Activated T-cell treated with anti-CD3 and anti-CD28 coated beads, Interleukin-2, amount 50 U/mL, for 48 hours (primary cell): ENCODE data around the gene PTPN5.
A peak's percentile ranks its signal among the peaks of the same experiment; 100 is the strongest.
"Not testable (repeated sequence)": the region's sequence is repeated elsewhere in the genome, so short reads cannot be mapped to it uniquely, and the experiment has no call there.

Experiments used
- DNase-seq, 2 experiments: peaks; one replicate each; pipeline ENCODE4 v3.0.0-alpha.2; 2020

Gene PTPN5

DNA sequence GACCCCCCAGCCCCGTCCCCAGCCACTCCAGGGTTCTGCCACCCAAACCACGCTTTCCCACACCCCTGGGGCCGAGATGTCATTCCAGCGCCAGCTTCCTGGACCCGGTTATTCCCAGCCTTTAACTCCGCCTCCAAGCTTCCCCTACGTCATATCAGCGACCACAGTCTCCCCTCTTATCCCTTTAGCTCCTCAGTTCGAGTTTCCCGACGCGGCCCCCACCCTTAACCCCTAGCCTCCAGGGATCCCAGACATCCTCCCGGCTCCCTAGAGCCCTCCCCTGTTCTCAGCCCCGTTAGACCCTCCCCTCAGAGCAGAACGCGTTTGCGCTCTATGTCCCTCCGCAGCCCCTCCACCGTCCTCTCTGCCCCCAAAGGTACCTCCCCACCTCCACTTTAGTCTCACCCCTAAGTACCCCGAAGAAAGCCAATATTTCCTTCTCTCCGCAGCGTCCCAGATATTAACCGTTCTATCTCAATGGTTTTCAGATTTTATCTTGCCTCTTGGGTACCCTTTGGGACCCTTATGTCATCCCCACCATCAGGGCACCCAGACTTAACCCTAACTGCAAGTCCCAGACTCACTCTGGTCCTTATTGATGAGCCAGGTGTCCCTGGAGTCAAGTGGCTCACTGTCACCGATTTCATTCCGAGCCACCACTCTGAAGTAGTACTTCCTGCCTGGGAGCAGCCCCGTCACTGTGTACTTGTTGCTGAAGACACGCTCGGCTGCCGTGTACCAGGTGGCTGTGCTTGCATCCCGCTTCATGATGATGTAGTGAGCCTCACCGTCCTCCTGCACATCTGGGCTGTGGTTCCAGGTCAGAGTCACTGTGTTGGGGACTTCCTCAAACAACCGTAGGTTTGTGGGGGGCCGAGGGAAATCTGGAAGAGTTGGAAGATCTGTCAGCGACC is 85.0 kb downstream of the PTPN5 start:
- DNase-seq, result peak; percentile 41 to 55

DNA sequence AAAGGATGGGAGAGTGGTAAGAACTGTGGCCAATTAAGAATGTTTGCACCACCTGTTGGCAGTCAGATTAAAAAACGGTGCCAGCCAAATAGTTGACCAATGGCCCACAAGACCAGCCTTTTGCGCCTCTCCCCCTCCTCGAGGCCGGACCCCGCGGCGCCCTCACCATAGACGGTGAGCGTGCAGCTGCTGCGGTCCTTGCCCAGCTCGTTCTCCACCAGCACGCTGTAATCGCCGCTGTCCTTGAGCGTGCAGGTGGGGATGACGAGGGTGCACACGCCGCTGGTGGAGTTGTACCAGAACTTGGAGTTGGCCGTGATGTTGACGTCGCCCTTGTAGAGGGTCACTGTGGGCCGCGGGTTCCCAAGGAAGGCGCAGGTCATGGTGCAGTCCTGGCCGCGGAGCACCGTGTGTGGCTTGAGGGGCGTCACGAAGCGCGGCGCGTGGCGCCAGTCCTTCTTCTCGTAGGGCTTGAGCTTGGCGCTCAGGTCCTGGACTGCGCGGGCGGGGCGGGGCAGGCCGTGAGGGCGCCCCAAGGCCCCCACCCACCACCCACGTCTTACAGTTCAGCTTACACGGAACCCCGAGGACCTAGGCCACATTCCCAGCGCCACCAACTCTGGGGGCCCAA is 85.8 kb downstream of the PTPN5 start:
- peak in 1 of 2 experiments; percentile 42 for DNase-seq

DNA sequence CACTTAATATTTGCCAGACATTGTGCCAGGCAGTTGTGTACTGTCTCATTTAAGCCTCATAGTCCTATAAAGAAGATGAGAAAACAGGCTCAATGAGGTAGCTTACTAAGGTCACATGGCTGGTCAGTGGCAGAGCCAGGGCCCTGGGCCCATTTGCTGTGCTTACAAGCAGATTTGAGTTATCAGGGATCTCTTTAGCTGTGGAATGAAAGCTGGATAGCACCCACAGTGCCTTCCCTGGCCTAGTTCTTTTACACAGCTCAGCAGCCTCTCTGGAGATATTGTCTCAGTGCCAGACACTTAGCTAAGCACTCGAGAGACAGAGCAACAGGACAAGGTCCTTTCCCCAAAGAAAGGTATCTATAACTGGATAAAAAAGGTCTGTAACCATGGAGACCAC is 86.9 kb downstream of the PTPN5 start:
- DNase-seq, result no peak

DNA sequence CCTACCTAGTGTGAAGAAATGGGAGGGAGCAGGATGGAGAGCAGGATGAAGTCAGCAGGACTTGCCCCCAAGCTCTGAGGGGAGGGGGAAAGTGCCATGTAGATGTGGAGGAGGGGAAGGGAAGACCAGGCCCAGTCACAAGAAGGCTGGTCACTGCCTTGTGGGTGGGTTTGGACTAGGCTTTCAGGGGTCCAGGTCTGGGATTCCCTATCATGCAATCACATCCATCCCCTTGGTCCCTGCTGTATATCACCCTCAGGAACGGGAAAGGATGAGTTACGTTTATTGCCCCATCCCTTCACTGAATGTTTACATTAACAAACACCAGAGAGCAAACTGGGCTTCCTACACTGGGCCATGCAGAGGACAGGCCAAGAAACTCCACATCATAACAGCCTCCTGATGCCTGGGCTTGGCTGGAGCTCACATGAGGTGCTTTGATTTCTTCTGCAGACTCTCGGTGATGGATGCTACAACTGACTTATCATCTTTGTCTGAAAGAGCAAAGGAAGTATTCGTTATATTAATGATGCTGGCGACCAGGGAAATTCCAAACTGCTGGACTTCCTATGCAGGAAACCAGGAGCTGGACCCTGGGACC is 87.5 kb downstream of the PTPN5 start:
- no peak for DNase-seq

DNA sequence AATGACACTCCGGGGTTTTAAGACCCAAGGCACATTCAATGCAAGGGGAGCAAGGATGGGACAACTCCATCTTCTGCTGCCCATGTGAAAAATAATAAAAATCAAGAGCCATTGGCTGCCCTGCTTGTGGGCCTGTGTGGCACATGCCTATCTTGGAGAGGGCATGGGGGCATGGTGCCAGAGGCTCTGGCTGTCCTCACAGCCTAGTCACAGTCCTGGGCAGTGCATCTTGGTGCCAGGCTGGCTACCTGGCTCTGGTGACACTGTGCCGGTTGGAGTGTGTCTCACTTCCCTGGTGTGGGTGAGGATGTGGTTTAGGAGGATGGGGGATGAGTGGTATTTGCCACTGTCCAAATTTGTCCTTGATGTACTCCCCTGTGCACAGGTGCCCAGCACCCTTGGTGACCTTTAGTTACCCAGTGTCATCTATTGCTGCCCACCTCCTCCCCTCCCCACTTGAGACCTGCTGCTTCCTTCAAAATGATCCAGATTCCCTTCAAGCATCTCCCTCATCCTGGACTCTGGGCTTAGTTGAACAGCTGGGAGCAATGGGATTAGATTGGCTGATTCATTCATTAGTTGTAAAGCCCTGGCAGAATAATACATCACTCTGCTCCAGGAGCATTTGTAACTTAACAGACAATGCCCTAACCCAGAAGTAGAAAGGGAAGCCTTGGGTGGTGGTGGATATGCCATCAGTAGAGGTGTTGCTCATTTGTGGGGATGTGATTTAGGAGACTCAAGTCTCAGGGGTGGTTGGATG is 88.4 kb downstream of the PTPN5 start:
- DNase-seq, result no peak

DNA sequence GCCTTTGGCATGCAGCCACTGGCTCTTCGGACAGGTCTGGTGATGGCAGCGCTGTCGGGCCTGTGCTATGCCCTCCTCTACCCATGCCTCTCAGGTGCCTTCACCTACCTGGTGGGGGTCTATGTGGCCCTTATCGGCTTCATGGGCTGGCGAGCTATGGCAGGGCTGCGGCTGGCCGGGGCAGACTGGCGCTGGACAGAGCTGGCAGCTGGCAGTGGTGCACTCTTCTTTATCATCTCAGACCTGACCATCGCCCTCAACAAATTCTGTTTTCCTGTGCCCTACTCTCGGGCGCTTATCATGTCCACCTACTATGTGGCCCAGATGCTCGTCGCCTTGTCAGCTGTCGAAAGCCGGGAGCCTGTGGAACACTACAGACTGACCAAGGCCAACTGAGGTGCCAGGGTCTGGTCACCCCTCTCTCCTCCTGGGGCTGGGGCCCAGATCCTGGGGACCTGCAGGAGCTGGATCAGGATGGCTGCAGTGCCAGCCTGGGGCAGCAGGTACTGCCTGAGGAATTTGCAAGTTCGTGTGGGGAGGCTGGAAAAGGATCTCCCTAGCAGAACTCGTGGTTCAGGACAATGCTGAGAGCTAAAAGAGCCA is 89.9 kb downstream of the PTPN5 start:
- DNase-seq, result no peak

DNA sequence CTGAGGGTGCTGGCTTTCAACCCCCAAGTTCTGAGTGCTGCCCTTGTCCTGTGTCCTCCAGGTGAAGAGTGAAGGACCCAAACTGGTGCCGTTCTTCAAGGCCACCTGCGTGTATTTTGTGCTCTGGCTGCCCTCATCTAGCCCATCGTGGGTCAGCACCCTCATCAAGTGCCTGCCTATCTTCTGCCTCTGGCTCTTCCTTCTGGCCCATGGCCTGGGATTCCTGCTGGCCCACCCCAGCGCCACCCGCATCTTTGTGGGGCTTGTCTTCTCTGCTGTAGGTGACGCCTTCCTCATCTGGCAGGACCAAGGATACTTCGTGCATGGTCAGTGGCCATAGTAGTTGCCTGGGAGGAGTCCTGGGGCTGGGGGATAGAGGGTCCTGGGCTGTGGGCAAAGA is 90.7 kb downstream of the PTPN5 start:
- no peak for DNase-seq

DNA sequence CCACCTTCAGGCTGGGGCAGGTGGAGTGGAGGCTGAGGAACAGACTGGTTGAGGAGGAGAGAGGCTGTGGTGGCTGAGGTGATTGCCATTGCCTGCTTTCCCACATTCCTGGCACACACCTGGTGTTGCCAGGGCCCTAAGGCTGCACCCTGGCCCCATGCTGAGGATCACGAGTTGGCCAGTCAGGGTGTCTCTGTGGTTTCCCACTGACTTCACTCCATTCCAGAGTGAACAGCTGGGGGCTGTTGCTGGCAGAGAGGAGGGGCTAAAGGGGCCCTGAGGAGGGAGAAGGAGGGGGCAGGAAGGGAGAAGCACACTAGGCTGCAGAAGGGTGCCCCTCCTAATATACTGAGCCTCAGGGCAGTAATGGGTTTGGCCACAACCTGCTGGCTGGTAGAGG is 91.2 kb downstream of the PTPN5 start:
- DNase-seq, result no peak

DNA sequence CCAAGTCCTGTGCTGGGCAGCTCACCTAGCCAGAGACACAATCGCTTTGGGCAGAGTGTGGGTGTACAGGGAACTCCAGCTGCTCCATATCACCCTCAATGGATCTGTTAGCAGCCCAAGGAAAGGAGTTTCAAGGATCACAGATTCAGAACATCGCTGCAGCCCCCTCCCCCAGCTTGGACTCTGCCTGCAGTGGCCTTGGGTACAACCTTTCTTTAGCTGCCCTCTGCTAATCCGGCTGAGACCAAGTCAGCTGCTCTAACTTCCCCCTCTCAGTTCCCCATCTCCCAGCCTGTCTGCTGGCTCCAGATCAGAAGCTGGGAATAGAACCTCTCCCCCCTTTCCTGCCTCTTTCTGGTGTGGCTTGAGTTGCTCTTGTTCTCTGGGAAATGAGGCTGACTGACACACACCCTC is 91.7 kb downstream of the PTPN5 start:
- DNase-seq, result no peak

DNA sequence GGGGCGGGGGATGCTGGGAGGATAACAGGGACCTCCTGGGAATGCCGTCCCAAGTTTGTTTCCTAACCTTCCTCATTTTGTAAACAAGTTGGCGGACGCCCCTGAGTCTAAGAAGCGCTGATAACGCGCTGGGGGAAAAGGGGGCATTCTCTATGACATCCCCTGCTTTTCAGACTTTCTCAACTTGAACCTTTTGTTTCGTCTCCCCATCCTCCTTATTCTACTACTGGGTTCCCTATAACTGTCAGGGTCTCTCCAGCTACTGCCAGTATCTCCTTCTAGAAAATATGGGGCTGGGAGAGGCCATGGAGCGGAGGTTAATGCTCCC is 92.4 kb downstream of the PTPN5 start:
- no peak for DNase-seq

DNA sequence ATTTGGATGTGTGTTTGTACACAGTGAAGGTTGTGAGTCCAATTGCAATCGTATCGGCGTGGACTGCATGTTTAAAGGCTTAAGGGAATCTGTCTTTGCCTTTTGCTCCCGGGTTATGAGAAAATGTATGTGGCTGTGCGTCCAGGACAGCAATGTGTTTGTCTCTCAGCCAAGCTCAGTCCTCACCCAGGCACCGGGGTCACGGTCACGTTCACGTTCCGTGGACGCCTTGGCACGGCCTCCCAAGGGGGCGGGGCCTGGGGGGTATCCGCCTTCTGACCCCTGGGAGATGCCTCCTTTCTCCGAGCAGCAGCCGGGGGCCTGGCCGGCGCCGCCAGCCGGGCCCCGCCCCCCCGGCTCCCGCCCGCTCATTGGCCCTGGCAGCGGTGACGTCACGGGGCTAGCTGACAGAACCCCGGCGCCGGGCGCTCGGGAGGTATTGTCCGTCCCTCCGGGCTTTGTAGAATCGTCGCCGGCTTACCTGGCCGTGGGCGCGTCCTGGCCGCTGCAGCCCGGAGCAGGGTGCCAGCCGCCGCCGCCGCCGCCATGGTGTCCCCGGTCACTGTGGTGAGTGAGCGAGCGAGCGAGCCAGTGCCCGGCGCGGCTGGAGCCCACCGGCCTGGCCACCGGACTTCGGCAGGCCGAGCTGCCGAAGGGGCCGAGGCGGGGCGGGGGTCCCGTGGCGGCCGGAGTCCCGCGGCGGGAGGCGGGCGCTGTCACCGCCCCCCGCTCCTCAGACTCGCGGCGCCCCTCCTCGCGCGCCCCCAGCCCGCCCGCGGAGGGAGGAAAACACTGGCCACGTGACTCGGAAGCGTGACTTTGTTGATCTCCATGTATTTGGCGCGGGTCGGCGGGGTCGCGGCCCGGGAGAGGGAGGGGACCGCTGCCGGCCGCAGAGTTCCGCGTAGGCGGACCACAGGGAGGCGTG is 93.0 kb downstream of the PTPN5 start, which contains the start of gene TMEM86A:
Gene TMEM86A, plus strand, starts transcription at position 439 of the 928 bp plus-strand sequence. Its CDS starts 108 bp downstream, at position 547.
- DNase-seq, result peak; percentile 89 to 94

DNA sequence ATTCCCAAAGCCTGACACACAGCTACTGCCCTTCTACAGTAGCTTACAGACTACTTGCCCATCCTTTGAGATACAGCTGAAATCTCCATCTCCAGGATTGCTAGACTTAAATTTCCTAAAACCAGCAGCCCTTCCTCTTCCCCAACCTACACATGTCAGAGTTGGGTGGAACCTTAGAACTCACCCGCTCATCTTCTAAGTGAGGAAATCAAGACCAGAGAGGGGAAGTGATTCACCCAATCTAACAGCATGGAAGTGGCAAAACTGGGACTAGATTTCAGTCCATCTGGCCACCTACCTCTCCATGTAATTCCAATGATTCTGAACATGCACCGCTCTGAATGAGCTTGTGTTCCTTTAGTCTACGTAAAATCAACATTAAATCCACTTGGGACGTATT is 94.0 kb downstream of the PTPN5 start:
- no peak for DNase-seq

DNA sequence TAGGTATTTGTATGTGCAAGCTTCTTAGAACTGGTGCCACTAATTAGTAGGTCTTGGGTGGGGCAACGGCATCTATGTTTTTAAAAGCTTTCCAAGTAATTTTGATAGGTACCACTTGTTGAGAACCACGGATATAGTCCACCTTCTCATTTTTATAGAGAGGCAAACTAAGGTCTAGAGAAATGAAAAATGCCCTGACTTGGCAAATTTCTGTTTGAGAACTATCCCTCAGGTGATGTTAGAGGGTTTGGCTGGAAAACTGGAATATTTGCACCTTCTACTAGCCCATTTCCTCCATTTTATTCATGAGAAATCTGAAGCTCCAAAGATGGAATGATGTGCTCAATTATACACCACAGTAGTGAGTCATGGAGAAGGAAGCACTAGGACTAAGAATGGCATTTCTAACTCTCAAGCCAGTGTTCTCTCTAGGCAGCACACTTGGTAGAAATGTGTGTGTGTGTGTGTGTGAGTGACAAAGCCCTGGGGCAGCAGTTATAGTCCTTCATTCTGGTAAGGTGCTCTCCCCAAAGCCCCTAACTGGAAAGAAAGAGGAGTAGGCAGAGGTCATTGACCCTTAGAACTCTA is 94.9 kb downstream of the PTPN5 start:
- no peak for DNase-seq

DNA sequence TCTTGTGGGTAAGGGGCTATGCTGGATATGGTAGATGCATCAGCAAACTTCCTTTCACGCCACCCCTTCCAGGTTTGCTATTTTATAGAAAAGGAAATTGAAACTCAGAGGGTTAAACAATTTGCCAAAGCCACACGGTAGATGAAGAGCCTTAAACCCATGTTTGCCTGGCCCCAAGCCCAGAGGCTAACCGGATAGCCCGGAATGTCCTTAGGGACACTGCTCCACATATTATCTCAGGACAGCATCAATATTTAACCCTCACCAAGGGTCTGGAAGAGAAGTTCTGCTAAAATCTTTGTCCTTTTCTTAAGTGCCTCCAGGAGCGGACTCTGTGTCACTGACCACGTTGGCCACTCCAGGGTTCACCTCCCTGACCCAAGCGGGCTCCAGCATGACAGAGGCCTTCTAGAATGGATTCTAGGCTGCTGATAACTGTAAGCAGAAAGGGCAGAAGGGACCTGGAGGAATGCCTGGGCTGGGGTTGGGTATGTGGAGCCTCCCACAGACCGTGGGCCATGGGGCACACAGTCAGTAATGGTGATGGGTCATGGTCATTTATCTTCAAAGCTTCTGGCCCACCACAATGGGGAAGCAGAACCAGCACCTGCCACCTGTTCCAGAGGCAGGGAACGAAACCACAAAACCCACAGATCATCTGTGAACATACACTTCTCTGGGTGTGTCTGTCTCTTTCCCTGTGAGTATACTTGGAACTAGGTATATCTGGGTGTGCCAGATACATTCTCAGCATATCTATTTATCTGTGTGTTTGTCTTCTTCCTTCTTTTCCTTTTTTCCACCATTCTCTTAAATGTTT is 98.4 kb downstream of the PTPN5 start:
- no peak for DNase-seq

DNA sequence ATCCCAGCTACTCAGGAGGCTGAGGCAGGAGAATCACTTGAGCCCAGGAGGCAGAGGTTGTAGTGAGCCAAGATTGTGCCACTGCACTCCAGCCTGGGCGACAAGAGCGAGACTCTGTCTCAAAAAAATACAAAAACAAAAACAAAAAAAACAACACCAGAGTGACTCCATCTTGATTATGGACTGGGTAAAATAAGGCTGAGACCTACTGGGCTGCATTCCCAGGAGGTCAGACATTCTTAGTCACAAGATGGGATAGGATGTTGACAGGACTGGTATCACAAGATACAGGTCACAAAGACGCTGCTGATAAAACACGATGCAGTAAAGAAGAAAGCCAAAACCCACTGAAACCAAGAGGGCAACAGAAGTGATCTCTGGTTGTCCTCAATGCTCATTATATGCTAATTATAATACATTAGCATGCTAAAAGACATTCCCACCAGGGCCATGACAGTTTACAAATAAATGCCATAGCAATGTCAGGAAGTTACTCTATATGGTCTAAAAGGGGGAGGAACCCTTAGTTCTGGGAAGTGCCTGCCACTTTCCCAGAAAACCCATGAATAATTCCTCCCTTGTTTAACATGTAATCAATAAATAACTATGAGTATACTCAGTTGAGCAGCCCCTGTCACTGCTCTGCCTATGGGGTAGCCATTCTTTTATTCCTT is 100.0 kb downstream of the PTPN5 start:
- not testable (repeated sequence) for DNase-seq

DNA sequence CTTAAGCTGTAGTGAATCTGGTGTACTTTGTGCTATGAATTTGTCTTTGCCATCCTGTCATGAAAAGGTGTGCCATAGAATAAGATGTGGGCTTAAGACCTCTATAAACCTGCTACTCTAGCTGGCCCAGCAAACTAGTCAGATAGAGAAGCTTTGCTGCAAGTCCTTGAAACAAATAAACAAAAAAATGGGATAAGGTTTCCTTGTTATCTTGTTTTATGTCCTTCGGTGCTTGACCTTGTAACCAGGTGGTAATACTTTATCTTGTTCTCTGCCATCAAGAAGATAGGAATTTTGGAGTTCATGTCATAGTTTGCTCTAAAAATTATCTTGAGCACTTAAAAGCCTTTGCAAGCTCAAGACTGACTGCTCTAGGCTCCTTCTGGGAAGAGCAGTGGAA is 107.3 kb downstream of the PTPN5 start:
- DNase-seq, result no peak

DNA sequence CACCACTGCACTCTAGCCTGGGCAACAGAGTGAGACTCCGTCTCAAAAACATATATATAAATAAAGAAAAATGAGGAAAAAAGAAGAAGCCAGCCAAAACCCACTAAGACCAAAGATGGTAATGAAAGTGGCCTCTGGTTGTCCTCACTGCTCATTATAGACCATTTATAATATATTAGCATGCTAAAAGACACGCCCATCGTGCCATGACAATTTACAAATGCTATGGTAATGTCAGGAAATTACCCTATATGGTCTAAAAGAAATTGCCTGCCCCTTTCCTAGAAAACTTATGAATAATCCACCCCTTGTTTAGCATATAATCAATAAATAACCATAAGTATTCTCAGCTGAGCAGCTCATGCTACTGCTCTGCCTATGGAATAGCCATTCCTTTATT is 109.1 kb downstream of the PTPN5 start:
- DNase-seq, result no peak

DNA sequence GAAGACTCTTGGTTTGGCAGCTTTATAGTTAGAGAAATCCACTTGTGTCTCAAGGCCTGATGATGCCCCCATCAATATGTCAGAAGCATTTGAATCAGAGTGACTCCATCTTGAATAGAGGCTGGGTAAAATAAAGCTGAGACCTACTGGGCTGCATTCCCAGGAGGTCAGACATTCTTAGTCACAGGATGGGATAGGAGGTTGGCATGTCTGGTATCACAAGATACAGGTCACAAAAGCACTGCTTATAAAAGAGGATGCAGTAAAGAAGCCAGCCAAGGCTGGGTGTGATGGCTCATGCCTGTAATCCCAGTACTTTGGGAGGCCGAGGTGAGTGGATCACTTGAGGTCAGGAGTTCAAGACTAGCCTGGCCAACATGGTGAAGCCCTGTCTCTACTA is 109.6 kb downstream of the PTPN5 start:
- peak in 1 of 2 experiments; percentile 2 for DNase-seq
